ENCODE measurements around the gene SLC22A12.

SLC22A12 gene

DNA sequence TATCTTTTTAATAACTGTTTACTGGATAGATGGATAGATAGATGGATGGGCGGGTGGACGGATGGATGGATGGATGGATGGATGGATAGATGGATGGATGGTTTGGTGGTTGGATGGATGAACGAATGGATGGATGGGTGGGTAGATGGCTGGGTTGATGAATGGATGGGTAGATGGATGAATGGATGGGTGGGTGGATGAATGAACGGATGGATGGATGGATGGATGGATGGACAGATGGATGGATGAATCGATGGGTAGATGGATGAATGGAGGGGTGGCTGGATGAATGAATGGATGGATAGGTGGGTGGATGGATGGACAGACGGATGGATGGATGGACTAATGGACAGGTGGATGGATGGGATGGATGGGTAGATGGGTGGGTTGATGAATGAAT lies 13.8 kb upstream of the SLC22A12 start:
- DNase-seq (ENCODE audit: low read depth): no peak
- H3K4me3 ChIP-seq (ENCODE audit: low read length): no peak overlapping the region
- TF ChIP-seq, protein P1, sequence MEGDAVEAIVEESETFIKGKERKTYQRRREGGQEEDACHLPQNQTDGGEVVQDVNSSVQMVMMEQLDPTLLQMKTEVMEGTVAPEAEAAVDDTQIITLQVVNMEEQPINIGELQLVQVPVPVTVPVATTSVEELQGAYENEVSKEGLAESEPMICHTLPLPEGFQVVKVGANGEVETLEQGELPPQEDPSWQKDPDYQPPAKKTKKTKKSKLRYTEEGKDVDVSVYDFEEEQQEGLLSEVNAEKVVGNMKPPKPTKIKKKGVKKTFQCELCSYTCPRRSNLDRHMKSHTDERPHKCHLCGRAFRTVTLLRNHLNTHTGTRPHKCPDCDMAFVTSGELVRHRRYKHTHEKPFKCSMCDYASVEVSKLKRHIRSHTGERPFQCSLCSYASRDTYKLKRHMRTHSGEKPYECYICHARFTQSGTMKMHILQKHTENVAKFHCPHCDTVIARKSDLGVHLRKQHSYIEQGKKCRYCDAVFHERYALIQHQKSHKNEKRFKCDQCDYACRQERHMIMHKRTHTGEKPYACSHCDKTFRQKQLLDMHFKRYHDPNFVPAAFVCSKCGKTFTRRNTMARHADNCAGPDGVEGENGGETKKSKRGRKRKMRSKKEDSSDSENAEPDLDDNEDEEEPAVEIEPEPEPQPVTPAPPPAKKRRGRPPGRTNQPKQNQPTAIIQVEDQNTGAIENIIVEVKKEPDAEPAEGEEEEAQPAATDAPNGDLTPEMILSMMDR (conservative IDR thresholded peaks at IDR 0.05; ENCODE audit: low read length): no peak

DNA sequence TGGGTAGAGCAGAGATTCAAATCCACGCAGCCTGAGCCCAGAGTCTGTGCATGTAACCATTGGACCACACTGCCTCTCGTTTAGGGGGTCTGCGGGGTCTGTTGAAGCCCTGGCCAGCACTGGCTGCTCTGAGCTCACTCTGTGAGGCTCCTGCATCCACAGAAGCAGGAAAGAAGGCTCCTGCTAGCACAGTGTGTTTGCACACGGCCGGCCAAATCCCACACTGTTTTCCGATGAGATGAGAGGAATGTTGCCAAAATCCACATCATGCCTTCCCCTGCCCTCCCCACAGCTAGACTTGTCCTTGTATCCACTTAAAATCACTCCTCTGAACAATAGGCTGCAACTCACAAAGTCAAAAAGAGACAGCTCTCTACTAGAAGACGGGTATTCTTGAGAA lies 10.6 kb upstream of the SLC22A12 start:
- TF ChIP-seq, protein P1 (conservative IDR thresholded peaks at IDR 0.05; ENCODE audit: low read length): no peak
- DNase-seq (ENCODE audit: low read depth): no peak

DNA sequence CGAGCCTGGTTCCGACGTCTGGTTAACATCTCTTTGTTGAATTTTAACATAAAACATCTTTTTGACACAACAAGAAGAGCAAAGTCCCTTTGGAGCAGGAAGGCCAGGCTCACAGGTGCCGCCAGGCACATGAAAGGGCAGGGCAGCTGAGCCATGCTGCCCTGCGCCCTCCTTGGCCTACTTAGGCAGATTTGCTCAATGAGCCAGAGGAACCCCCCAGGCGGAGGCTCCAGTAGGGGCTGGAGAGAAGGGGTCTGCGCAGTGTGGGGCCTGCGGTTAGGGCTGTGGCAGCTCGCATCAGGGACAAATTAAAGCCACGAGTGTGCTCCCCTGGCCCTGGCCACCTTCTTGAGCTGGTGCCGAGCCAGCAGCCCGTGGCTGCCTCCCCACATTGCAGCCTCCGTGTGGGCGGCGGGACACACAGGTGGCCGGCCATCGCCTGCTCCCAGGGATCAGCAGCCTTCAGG lies 9.9 kb upstream of the SLC22A12 start:
- no peak overlapping the region for H3K4me3 ChIP-seq (ENCODE audit: low read length)
- no peak for DNase-seq (ENCODE audit: low read depth)
- TF ChIP-seq, protein P1 (conservative IDR thresholded peaks at IDR 0.05; ENCODE audit: low read length): no peak

More for the DNA sequence above, 10.6 kb upstream of the SLC22A12 start:
- no peak overlapping the region for H3K4me3 ChIP-seq (ENCODE audit: low read length)

DNA sequence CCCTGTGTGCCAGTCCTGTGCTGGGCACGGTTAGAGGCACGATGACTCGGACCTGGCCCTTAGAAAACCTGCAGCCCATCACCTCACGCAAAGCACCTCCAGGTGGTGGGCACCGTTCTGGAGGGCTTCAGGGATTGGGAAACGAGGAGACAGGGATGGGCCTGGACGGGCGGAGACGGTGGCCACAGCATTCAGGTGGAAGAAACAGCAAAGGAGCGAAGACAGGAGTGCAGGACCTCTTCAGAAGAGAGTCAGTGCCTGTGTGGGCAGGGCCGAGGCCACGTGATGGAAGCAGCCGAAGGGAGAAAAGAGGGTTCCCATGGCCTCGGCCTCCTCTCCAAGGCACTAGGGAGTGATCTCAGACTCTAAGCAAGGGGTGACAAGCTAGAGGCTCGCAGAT lies 8.1 kb upstream of the SLC22A12 start:
- no peak overlapping the region for H3K4me3 ChIP-seq (ENCODE audit: low read length)
- DNase-seq (ENCODE audit: low read depth): no peak
- TF ChIP-seq, protein P1 (conservative IDR thresholded peaks at IDR 0.05; ENCODE audit: low read length): no peak

DNA sequence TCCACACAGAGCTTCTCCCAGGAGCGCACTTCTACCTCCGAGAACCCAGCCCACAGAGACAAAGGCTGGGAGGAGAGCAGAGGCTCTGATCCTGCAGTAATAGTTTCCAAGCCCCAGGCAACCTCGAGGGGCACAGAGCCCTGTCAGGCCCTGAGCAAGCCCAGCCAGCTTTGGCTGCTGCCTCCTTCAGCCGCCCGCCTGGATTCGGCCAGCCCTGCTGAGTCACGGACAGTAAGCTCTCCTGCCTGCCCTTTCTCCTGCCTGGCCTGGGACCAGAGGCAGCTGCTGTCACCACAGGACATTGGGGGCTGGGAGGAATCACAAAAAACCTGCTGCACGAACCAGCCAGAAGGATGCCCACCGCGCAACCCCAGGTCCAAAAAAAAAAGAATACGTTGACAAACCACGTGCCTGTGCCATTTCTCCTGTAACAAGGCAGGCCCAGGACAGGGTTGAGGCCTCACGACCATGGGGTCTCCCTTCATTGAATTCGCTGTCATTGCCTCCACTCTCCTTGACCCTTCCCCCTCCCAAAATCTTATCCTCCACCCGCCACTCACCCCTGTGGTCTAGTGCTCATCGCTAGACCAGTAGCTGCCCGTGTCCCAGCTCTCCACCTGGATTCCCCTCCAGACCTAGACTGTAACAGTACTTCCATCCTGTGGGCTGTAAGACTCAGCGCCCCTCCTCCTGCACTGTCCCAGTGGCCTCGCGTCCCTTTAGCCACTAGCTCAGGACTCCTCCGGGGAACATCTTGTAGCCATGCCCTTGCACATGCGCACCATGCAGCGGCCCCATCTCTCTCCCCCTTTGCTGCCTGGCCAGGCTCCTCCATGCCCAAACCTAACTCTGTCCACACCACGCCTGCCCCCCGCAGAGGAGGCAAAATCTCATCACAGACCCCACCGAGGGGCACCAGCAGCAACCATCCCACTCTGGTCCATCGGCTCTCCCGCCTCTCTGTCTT lies 7.4 kb upstream of the SLC22A12 start:
- TF ChIP-seq, protein P1 (conservative IDR thresholded peaks at IDR 0.05; ENCODE audit: low read length): no peak
- H3K4me3 ChIP-seq (ENCODE audit: low read length): no peak overlapping the region
- peak; percentile 6 for DNase-seq (ENCODE audit: low read depth)

DNA sequence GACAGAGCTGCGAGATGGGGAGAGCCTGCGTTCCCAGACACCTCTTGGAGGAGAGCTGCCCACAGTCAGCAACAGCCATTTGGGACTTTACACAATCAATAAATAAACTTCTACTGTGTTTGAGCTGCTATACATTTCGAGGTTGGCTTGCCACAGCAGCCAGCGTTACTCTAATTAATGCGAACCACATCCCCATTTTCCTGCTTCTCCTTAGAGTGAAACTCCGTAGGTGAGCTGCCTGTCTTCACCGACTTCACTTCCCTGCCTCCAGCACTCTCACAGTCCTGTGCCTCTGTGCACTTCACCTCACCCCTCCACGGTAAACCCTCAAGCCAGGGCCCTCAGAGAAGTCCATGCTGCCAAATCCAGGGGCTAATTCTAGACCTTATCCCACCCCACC lies 5.9 kb upstream of the SLC22A12 start:
- TF ChIP-seq, protein P1 (conservative IDR thresholded peaks at IDR 0.05; ENCODE audit: low read length): no peak
- H3K4me3 ChIP-seq (ENCODE audit: low read length): no peak overlapping the region
- no peak for DNase-seq (ENCODE audit: low read depth)

DNA sequence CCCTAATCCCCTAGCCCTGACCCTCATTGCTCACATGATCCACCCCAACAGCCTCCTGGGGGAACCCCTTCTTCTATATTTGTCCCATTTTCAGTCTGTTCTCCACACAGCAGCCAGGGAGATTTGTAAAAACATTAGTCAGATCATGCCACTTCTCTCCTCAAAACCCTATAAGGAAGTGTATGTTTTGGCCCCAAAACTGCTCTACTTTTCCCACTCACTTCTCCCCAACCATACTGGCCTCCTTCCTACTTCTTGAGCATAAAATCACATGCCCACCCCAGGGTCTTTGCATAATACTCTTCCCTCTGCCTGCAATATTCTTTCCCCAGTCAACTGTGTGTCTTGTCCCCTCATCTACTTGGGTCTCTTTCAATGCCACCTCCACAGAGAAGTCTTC lies 4.7 kb upstream of the SLC22A12 start:
- DNase-seq (ENCODE audit: low read depth): no peak
- H3K4me3 ChIP-seq (ENCODE audit: low read length): no peak overlapping the region
- TF ChIP-seq, protein P1 (conservative IDR thresholded peaks at IDR 0.05; ENCODE audit: low read length): no peak

All from AG10803 (cell line).